ENCODE results near the gene PRXL2B.
"Not testable (repeated sequence)": the region's sequence is repeated elsewhere in the genome, so short reads cannot be mapped to it uniquely, and the experiment has no call there.

Gene PRXL2B

DNA sequence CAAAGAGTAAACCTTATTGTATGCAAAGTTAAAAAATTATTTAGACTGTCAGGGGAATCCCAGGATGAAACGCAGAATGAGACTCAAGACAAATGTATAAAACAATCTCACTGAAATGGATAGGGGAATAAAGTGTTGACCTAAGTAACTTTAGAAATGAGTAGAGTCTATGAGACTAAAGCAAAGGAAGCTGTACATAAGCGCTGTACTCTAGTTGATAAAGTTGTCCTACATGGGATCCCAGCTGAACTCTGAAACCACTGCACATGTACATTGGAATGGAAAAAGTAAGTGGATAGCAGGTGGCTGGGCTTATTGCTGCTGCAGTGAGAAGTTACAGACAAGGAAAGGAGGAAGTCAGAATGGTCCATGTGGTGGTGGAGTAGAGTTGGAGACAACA lies 27.6 kb downstream of the PRXL2B start:
- DNase-seq (ENCODE audit: low read depth): no peak

DNA sequence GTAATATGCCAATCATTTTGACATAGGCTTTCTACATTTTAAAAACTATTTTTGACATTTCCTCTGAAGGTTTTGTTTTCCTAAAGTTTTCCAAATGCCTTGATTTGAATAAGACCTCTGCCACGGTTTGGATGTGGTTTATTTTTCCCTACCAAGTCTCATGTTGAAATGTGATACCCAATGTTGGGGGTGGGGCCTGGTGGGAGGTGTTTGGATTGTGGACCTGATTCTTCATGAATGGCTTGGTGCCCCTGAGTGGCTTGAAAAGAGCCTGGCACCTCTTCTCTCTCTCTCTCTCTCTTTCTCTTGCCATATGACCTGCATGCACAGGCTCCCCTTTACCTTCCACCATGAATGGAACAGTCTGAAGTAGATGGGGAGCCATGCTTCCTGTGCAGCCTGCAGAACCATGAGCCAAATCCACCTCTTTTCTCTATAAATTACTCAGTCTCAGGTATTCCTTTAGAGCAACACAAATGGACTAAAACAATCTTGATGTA lies 31.4 kb downstream of the PRXL2B start:
- no peak for DNase-seq (ENCODE audit: low read depth)

DNA sequence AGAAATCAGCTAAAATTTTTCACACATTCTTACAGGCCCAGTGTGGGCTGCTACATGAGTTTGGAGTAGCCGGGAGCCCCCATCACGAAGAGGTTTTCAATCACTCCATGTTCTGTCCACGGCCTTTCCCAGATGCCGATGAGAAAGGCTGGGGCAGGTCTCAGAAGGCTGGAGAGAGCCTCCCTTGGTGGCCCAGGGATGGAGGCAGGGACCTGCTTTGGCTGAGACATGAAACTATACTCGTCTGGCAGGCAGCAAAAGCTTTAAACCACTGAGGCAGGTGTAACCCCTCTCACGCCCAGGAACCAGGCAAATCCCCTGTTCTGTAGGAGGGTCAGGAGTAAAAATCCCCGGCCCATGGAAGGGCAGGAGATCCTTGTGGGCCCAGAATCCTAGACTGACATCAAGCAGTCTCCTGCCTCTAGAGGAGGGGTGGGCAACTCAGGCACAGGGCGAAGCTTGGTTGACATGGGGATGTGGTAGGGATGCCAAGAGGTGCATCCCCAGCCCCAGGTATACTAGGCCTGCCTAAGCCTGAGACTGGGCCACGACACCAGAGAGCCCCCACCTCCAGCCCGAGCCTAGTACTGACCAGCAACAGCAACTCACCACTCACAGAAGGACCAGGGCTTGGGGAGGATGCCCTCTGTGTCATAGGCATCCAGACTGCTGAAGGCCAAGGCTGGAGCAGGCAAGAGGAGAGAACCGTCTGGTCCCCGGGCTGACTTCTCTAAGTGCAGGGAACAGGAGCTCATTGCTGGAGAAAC lies 37.2 kb downstream of the PRXL2B start:
- DNase-seq (ENCODE audit: low read depth): no peak

DNA sequence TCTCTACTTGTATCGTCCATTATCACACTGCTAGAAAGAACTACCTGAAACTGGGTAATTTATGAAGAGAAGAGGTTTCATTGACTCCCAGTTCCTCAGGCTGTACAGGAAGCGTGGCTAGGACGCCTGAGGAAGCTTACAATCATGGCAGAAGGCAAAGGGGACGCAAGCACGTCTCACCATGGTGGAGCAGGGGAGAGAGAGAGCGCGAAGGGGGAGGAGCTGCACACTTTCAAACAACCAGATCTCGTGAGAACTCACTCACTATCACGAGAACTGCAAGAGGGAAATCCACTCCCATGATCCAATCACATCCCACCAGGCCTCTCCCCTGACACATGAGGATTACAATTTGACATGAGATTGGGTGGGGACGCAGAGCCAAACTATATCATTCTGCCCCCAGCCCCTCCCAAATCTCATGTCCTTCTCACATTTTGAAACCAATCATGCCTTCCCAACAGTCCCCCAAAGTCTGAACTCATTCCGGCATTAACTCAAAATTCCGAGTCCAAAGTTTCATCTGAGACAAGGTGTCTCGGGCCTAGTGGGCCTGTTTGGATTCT lies 38.2 kb downstream of the PRXL2B start:
- no peak for DNase-seq (ENCODE audit: low read depth)

DNA sequence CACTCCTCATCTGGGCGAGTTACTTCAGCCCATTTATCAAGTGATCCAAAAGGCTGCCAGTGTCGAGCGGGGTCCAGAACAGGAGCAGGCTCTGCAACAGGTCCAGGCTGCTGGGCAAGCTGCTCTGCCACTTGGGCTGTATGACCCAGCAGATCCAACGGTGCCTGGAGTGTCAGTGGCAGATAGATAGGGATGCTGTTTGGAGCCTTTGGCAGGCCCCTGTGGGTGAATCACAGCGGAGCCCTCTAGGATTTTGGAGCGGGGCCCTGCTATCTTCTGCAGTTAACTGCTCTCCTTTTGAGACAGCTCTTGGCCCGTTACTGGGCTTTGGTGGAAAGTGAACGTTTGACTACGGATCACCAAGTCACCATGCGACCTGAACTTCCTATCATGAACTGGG lies 38.7 kb downstream of the PRXL2B start:
- no peak for DNase-seq (ENCODE audit: low read depth)

DNA sequence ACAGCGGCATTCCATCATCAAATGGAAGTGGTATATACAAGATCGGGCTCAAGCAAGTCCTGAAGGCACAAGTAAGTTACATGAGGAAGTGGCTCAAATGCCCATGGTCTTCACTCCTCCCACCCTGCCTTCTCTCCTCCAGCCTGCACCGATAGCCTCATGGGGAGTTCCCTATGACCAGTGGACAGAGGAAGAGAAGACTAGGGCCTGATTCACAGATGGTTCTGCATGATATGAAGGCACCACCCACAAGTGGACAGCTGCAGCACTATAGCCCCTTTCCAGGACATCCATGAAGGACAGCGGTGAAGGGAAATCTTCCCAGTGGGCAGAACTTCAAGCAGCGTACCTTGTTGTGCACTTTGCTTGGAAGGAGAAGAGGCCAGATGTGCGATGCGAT lies 39.2 kb downstream of the PRXL2B start:
- DNase-seq (ENCODE audit: low read depth): not testable (repeated sequence)

DNA sequence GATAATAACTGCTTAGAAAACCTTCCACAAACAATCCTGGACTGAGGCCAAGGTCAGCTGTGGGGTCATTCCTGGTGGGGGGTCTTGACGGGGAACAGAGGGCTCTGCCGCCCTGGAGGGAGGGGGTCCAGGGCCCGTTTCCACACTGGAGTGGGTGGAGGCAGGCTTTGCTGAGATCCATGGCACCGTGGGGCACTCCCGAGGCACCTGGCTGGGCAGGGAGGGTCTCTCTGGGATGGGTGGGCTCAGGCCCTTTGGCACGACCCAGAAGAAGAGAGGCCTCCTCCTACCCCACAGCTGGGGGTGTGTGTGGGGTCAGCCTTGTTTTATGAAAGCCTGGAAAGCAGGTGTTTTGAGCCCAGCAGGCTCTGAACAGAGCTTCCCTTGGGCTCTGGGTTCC lies 41.2 kb downstream of the PRXL2B start:
- DNase-seq (ENCODE audit: low read depth): no peak

DNA sequence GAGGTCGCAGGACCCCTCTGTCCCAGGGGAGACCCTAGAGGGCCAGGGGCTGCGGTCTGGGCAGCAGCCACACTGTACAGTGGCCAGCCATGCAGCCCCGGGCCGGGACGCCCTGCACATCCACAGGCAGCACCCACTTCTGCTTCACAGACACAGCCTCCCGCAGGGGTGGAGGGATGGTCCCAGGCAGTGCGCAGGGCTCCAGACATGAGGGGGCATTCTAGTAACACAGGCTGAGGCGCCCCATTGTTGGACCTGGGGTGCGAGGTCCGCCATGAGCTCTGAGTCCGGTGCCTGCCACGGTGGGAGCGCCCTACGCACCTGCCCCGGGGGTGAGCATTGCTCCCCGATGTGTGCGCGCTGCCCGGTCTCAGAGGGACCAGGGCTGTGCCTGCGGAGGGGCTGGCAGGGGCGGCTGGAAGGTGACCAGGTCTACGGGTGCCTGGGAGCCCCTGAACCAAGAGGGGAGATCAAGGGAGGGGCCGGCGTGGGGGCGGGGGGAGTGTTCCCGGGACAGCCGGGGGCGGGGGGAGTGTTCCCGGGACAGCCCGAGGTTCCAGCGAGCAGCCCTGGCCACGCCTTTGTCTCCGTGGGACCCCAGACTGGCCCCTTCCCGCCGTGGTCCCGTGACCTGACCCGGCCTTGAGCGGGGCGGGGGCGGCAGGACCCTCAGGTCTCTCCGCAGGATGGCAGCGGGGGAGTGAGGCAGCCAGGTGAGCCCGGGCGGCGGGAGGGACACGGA lies 41.8 kb downstream of the PRXL2B start:
- DNase-seq (ENCODE audit: low read depth): no peak

DNA sequence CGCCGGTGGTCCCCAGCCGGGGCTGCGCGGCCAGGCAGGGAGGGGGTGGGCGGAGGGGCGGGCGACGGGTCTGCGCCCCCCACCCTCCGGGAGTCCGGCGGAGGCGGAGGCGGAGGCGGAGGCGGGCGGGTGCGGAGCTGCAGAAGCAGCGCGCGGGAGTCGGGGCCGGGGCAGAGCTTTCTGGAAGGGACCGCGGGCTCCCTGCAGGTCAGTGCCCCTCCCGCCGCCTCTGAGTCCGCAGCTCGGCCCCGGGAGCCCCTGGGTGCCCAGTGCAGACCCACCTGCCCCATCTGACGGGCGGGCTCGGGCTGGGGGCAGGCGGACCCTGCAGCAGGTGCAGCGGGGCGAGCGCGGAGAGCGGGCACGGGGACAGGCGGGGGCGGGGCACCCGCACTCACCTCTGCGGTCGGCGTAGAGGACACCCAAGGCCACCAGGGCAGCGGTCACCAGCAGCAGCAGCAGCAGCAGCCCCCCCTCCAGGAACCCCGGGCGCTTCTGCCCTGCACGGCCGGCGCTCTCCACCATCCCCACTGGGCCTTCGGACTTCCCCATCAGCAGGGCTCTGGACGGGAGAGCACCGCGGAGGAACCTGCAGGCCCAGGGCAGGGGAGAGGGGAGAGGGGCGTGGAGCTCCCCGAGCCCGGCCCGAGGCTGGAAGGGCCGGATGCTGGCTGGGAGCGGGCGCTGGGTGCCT lies 42.5 kb downstream of the PRXL2B start:
- no peak for DNase-seq (ENCODE audit: low read depth)

DNA sequence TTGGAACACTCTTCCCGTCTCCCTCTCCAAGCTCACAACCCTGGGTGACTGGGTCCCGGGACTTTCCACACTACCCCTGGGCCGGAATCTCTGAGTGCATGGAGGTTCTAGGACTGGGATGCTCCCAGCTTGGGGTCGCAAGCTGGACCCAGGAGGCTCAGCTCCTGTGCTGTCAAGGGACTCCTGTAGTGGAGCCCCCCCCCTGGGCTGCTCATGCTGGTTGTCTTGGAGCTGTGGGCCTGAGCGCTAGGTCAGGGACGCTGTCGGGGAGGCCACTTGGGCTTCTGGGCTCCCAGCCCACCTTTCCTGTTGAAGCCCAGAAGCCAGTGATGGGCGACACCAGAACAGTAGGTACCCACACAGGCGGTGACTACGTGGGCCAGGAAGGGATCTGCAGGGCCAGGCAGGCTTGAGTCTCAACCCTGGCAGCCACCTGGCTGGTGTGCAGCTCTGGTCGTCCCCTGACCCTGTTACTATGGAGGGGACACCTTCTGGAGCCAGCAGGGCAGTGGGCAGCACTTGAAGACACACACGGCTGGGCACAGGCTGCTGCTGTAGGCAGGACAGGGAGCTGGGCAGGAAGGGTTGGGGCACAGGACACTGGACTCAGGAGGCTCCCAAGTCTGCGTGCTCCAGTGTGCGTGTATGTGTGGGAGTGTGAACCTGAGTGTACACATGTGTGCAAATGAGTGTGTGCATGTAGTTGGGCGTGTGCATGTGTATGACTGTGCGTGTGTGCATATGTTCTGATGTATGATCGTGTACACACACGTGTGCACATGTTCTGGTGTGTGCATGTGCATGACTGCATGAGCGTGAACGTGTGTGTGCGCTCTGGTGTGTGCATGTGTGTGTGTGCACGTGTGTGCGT lies 43.3 kb downstream of the PRXL2B start:
- DNase-seq (ENCODE audit: low read depth): no peak

DNA sequence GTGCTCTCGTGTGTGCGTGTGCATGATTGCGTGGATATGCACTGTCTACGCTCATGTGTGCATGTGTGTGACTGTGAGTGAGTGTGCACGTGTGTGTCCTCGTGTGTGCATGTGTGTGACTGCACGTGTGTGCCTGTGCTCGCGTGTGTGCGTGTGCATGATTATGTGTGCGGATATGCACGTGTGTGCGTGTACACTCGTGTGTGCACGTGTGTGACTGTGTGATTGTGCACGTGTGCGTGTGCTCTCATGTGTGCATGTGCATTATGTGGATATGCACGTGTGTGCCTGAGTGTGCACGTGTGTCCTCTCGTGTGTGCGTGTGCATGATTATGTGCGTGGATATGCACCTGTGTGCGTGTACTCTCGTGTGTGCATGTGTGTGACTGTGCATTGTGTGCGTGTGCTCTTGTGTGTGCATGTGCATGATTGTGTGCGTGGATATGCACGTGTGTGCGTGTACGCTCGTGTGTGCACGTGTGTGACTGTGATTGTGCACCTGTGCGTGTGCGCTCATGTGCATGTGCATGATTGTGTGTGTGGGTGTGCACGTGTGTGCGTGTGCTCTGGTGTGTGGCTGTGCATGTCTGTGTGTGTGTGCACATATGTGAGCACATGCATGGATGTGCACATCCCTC lies 44.0 kb downstream of the PRXL2B start:
- DNase-seq (ENCODE audit: low read depth): no peak

DNA sequence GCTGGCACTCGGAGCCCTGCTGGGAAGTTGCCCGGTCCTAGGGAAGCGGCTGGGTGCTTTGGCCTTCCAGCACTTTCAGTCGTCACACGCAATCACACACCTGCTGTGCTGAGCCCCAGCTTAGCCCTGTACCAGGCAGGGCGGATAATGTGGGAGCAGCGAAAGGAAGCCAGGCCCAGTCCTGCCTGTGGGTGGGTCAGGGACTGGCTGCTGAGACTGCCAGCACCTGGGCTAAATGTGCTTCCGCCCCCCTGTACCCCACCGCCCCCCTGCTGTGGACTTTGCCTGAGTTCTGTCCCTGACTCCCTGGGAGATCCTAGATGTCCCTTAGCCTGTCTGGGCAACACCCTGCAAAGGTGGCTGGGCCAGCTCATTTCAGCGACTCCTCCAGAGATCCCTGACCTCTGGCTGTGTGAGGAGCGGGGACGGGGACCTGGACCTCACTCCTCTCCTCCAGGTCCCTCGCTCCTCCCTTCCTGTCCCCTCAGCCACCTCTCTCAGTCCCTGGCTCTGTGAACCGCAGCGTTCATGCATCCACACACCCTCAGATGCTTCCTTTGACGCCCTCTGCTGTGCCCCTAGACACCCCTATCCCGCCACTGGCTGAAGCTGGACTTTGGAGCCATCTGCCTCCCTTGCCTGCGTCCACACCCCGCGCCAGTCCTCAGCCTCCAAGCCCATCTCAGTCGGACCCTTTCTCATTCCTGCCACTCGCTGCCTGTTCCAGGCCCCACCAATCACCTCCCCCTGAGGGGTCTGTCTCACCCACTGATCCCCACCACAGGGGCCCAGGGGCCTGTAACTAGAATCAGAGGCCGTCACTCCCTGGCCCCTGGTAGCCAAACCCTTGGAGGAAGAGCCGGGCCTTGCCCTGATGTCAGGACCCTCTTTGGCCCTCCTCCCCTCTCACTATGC lies 44.8 kb downstream of the PRXL2B start:
- no peak for DNase-seq (ENCODE audit: low read depth)

DNA sequence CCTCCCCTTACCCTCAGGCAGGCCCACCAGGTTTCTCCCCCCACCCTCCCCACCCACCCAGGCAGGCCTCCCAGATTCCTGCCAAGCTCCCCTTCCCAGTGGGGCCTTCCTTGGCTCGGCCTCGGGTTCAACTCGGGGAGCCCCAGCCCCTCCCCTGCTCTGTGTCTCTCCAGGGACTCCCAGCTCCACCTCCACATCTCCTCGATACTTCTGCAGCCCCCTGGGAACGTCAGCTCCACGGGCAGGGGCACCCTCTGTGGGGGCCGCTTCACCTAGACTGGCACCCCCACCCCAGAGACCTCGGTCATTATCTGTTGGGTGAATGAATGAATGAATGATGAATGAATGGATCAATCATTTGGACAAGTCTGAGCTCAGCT lies 45.5 kb downstream of the PRXL2B start:
- DNase-seq (ENCODE audit: low read depth): no peak

DNA sequence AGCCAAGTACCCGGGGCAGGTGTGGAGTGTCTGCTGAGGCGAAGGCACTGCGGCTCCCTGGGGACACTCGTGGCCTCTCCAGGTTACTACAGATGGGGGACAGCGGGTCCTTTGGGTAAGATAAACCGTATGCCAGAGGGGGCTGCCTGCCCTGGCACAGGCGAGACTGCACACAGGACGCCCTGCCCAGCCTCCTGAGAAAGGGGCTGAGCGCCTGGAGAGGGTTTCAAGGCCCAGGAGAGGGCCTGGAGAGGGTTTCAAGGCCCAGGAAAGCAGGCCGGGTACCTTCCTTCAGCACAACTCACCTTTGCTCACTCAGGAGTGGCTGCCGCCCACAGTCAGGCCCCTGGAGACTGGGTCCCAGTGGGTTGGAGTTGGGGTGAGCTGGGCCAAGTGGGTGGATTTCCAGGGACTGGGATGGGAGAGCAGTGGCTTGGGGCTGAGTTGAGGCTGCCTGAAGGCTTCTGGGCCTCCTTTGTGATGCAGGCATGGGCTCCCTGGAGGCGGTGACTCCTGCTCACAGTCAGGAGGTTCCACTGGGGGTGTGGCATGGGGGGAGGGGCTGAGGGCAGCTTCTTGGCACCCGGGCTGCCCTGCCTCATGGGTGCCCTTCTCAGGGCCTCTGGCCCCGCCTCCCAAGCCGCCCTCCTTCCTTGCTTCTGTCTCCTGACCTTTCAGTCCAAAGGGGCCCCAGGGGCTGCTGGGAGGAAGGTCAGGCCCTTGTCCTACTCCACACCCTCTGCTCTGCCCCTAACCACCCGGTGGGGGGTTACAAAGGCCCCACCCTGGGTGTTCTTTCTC lies 46.2 kb downstream of the PRXL2B start, which contains the start of gene MMEL1:
TSS of gene MMEL1 (minus strand) at position 456 of the 801 bp plus-strand sequence. CDS start 3,532 bp downstream, outside the sequence.
- DNase-seq (ENCODE audit: low read depth): no peak

DNA sequence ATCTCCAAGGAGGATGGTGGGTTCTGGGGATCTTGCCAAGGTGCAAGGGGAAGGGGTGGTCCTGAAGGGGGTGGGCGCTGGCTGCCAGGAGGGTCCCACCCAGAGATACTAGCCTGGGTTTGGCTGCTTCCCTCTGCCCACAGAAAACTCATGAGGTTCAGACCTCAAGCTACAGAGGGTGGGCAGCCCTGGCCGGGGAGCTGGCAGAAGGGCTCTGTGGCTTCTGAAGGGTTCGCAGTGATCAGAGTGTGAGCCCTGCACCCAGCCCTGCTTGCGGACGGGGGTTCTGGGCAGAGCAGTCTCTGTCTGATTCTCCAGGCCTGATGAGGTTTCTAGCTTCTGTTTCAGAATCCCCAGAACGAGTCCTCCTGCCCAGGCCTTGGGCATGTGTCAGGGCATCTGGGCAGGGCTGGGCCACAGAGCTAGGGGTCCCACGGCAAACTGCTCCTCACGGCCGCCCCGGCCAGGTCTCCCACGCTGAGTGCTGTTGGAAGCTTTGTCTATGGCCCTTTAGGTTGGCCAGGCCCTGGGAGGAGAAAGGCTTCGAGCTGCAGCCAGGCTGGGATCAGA lies 46.9 kb downstream of the PRXL2B start:
- DNase-seq (ENCODE audit: low read depth): no peak

DNA sequence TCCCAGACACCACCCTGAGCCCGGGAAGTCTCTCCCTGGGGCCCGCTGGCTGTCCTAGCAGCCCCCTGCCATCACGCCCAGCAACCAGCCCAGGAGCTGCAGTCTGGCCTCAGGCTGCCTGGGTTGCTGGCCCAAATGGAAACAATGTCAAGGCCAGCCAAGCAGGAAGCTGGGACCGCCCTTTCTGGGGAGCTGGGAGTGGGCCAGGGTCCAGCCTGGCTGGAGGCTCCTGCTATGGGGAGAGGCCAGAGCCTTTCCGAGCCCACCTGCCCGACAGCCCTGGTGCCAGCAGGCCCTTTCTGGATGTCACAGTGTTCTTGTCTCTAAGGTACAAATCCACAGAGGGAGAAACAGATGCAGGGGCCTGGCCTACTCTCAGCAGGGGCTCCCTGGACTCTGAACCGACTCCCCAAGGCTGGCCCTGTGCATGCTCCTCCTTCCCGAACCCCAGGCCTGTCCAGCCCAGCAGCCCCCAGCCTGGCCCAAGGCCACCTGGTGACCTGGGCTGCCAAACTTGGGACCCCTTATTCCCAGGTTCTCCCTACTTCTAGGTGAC lies 47.4 kb downstream of the PRXL2B start:
- DNase-seq (ENCODE audit: low read depth): no peak

DNA sequence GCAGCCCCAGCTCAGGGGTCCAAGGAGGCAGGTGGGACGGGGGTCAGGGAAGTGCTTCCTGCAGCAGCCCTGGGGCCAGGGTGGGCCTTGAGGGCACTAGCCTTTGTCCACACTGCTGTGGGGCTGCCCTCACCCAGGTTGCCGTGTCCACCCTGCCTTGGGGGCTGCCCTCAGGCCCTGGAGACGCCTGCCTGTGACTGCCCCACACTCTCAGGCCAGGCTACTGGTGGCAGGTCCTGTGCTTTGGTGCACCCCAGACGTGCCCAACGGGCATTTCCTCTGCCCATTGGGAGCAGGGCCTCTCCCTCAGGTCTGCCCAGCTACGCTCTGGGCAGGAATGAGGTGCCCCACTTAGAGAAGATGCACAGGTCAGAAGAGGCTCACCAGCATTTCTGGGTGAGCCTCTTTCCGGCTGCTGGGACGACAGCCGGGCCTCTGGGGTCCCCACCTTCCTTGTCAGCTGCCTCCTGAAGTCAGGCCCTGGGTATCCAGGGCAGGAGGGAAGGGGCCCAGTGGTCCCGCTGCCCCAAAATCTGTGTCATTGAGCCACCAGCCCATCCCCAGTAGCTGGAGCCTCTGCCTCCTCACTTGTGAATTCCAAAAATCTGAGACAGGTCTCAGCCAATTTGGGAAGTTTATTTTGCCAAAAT lies 48.9 kb downstream of the PRXL2B start:
- no peak for DNase-seq (ENCODE audit: low read depth)

DNA sequence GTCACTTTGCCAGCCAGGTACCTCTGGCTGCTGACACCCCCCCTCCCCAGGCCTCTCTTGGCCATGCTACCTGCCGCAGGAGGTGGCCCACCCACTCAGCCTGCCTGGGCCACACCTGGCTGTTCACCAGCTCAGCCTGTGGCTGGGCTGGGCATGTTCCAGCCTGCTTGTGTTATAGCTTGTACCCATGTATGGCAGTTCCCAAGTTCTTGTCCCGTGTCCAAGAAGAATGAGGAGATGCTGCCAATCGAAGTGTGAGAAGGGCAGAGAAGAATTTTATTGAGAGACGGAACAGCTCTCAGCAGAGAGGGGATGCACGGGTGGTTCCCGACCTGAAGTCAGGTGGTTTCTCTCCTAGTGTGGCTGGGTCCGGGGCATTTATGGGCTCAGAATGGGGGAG lies 50.2 kb downstream of the PRXL2B start:
- DNase-seq (ENCODE audit: low read depth): no peak
